Measurements from ENCODE around the gene CDKL2.
A peak's percentile ranks its signal among the peaks of the same experiment; 100 is the strongest.
"Not testable (repeated sequence)": the region's sequence is repeated elsewhere in the genome, so short reads cannot be mapped to it uniquely, and the experiment has no call there.

Gene CDKL2

GRCh38 chr4:75630174-75630936 lies at the start of gene CDKL2:
Gene CDKL2 (minus strand): TSS chr4:75630528. CDS start chr4:75625988, 4,540 bp downstream.
- DNase-seq (ENCODE audit: low spot score), result peak; percentile 68

DNA sequence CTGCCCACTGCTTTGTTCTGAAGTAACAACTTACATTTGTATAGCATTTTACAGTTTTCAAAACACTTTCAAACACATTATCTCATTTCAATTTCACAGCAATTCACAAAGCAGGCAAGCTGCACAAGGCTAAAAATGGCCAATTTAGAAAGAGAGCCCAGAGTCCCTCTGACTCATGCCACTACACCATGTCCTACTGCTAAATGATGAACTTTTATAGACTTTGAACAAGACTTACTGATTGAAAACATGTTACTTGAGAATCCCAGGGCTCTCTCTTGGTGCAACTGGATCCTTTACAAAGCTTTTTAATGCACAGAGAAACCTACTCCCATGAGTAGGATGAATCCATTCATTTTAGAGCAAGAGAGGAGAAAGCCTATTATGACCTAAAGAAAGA lies 48.6 kb upstream of the CDKL2 start:
- DNase-seq (ENCODE audit: low spot score), result no peak

GRCh38 chr4:75678473-75678872 lies 48.1 kb upstream of the CDKL2 start:
- no peak for DNase-seq (ENCODE audit: low spot score)

- no peak for DNase-seq (ENCODE audit: low spot score)
Observed at GRCh38 chr4:75675004-75675531, 44.7 kb upstream of the CDKL2 start.

DNA sequence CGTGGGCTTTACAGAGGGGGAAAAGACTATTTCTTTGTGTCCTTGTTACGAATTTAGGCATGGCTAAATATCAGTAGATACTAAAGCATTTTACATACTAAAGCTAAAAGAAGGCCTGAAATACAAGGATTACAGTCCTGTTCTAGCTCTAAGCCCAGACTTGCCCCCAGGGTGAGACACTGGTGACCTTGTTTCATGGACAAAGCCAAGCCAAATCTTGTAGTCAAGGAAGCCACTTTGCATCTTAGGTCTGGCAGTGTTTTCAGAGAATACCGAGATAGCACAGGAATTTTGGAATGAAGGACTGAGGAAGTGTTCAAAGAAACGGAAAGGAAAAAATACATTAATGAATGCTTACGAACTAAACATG lies 43.6 kb upstream of the CDKL2 start:
- DNase-seq (ENCODE audit: low spot score), result peak; percentile 32

DNA sequence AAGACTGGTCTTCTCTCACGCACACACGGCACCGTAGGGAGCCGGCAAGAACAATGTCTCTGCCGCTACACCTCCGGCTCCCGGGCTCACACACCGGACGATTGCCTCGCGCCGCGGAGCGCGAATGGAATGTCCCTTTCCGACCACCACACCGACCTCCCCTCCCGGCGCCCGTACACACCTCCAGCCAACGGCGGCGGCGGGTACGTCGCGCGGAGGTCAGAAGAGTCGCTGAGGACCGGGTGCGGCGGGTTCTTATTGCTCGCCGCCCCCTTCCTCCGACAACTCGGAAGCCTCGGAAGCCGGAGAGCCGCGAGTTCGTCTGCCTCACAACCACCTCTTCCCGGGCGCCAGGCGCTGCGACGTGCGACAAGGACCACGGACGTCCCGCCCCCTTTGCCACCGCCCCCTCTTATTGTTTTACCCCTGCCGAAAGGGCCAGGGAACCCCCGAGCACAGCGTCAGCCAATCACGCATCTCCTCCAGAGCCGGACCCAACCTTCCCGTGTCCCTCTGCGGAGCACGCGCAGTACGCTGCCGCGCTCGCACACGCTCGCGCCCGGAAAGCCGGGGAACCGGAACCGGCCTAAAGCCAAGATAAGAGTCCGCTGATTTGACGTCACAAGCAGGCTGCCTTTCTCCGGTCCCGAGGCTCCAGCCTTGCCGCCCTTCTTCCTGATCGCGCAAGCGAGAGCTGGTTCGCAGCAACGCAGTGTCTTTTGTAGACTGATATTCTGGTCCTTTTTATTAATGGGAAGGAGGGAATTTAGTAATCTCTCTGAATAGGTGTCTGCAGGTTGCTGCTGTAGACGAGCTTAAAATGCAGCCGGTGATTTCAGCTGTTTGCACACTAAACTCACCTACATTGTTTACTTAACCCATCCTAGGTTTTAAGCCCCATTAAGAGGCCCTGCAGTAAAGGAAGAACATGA lies 43.0 kb upstream of the CDKL2 start, which contains the start of gene G3BP2:
G3BP2 (minus strand) TSS at position 385 of the 932 bp plus-strand sequence. CDS start 11,386 bp downstream, outside the sequence.
- peak; percentile 98 for DNase-seq (ENCODE audit: low spot score)

DNA sequence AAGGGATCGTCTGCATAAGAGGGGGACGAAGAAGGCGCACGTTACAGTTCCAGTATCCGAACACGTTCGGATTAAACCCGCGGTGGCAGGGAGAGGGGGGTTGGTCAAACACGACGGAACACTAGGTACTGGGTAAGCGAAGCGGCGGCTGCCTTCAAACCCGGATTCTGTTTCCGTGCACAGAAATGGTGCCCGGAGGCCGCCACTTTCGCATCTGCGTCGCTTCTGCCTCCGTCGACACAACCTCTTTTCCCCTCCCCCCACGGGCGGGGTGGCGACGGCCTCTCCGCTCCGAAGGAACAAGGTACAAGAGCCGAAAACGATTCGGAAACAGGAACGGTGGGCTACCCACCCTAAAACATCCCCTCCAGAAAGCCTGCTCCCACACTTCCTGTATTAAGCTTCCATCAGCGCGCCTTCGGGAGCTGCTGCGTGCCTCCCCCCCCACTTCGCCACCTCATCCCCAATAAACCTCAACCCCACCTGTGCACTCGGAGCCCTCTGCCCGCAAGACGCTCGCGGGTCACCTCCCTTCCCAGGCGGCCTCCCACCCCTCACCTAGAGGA lies 42.2 kb upstream of the CDKL2 start:
- DNase-seq (ENCODE audit: low spot score), result peak; percentile 63

DNA sequence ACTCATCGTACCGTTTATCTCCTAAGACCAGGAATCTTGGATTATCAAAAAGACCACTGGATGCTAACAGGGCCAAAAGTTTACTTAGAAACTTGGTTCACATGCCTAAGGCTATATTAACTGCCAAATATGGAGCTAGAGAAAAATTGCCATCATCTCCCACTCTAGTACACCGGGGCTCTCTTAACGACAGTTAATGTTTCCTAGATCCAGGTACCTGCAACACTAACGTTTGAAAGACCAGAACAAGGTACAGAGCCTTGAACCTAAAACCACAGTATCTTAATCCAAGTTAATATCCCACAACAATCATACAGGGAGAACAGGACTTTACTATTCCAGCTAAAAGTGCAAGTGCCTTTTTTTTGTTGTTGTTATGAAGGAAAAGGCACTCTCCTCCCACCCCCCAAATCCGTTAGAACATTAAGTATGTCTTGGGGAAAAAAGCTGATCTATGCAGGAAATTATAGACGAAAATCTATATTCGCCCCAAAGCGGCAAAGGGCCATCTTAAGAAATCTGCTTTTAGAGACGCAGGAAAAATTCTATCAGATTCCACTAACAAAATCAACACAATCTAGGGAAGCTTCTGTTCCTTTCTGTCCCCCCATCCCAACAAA lies 41.6 kb upstream of the CDKL2 start:
- DNase-seq (ENCODE audit: low spot score), result peak; percentile 26

DNA sequence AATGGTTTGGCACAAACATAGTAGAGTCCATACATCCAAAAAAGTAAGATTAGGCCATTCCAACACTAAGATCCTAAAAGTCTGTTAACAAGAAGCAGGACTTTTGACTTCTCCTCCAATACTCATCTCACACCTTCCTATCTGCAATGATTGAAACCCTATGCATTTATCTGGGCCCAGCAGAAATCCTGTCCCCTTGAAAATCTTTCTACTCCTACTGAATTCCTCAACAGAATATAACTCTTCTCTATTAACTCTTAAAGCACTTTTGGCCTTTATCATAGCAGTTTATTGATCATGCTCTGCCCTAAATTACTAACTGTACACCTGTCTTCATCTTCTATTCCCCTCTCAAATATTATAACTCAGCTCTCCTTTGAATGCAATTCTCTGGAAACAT lies 38.3 kb upstream of the CDKL2 start:
- no peak for DNase-seq (ENCODE audit: low spot score)

GRCh38 chr4:75667636-75668035 lies 37.3 kb upstream of the CDKL2 start:
- DNase-seq (ENCODE audit: low spot score), result not testable (repeated sequence)

DNA sequence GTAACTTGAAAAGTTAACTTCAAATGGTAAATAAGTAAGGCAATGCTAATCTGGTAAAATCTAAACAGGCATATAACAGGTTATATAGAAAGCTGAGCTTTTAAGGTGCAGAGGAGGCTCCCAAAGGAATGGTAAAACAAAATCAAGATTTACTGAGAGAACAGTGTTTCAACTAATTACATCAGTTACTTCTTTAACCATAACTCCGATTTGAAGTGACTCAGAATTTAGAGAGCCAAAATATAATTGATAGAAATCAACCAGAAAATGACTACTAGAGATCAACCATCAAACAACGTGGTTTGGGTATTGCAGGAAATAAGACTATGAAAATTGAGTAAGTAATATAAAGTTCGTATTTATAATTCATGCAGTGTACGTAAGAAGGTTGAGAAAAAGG lies 36.0 kb upstream of the CDKL2 start:
- no peak for DNase-seq (ENCODE audit: low spot score)

- DNase-seq (ENCODE audit: low spot score), result not testable (repeated sequence)
Observed at GRCh38 chr4:75664604-75665003, 34.3 kb upstream of the CDKL2 start.

DNA sequence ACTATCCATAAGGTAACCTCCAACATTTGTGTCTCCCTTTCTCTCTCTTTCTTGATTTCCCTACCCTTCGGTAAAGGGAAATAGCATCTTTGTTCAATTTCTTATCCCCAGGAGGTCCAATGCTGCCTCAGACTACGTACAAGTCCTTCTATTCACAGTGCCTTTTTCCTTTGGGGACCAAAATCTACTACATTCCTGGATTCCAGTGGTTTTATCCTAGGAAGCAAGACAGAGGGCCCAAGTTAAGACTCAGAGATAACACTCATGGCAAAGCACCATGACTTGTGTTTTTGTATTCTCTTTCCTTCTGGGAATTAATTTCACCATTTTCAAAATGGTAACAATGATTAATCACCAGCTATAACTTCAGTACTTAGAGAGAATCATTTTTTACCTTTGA lies 32.3 kb upstream of the CDKL2 start:
- DNase-seq (ENCODE audit: low spot score), result no peak

DNA sequence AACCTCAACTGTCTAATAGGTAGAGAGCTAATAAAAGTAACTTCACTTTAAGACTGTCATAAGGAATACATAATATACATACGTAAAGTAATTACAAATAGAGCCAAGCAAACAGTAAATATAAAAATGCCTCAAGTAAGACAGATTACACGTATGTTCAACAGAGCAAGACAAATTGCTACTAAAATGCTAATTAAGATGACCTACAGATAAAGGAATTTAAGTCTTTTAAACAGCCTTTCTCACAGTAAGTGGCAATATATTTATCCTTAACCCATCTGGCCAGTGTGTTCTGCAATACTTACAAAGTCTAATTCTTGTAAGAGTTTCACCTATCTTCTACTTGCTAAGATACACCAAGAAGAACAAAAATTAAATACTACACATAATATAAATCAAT lies 30.2 kb upstream of the CDKL2 start:
- no peak for DNase-seq (ENCODE audit: low spot score)

DNA sequence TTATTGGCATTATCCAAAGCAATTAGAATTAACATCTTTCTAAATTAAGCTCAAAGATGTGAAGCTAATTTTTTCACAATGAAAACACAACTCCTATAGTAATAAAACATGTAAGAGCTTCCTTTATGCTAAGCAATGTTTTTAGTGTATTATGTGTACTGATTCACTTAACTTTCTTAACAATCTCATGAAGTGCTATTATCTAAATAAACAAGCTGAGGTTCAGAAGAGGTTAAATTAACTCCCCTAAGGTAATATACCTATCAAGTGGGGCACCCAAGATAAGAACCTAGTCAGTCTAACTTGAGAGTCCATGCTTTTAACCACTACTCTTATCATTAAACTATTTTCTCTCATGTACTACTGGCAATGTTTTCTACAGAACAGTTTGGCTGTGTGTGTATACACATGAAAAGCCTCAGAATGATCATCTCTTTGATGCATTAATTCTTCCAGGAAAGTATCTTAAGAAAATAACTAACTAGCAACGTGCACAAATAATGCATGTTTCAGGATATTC lies 29.2 kb upstream of the CDKL2 start:
- no peak for DNase-seq (ENCODE audit: low spot score)

GRCh38 chr4:75658876-75659275 lies 28.5 kb upstream of the CDKL2 start:
- DNase-seq (ENCODE audit: low spot score), result no peak

- DNase-seq (ENCODE audit: low spot score), result no peak
Observed at GRCh38 chr4:75655562-75655961, 25.2 kb upstream of the CDKL2 start.

DNA sequence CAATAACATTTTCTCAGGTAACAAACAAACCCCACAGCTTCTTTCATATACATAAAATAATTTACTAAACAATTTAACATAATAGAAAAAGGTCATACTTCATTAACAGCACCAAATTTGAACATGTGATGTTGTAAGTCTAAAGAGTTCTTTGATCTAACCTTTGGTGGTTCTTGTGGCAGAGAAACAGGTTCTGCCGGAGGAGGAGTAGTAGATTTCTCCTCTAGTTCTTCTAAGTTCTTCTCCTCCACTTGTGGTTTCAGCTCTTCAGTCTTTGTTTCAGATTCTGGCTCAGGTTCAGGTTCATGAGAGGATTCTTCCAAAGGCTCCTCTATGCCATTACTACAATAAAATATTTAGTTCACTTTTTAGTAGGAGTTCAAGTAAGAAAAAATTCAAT lies 24.6 kb upstream of the CDKL2 start:
- DNase-seq (ENCODE audit: low spot score), result no peak

GRCh38 chr4:75653845-75654503 lies 23.6 kb upstream of the CDKL2 start:
- DNase-seq (ENCODE audit: low spot score), result no peak

DNA sequence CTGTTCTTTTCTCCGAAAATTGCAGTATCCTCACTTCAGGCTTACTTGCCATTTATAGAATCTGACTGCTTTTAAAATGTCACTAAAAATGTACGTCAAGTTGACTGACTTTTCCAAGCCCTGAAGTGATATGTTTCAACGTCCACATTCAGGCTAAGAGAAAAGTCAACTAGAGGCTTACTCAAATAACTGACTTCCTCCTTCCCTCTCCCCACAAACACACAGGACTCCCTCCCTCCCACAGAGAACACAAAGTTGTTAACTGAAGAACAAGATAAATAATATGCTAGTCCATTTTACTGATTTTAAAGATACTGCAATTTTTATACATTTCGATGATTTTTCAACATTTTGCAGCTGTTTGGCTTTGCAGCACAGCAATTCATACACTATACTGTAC lies 13.8 kb upstream of the CDKL2 start:
- no peak for DNase-seq (ENCODE audit: low spot score)

GRCh38 chr4:75643651-75644050 lies 13.3 kb upstream of the CDKL2 start:
- DNase-seq (ENCODE audit: low spot score), result no peak
